CD1c-positive myeloid dendritic cell (primary cell): Measurements from ENCODE around the gene RRP36.

ENCODE experiments used
- DNase-seq: peaks from one replicate; pipeline ENCODE4 v3.0.0-alpha.2; 2016; ENCODE audit errors: extremely low spot score

Gene RRP36

GRCh38 chr6:43061861-43062260 lies 40.4 kb downstream of the RRP36 start:
- DNase-seq, result no peak

DNA sequence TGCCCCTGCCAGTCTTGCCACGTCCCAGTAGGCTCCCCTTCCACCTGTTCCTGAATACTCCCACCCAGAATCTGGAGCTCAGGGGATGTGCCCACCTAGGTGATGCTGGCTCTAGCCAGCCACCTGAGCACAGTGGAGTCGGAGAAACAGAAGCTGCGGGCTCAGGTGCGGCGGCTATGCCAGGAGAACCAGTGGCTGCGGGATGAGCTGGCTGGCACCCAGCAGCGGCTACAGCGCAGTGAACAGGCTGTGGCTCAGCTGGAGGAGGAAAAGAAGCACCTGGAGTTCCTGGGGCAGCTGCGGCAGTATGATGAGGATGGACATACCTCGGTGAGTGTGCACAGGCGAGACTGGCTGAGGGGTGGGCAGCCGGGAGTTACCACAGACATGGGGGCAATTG lies 41.4 kb downstream of the RRP36 start:
- no peak for DNase-seq

- peak; percentile 26 for DNase-seq
Observed at GRCh38 chr6:43070028-43070632, 48.7 kb downstream of the RRP36 start.

DNA sequence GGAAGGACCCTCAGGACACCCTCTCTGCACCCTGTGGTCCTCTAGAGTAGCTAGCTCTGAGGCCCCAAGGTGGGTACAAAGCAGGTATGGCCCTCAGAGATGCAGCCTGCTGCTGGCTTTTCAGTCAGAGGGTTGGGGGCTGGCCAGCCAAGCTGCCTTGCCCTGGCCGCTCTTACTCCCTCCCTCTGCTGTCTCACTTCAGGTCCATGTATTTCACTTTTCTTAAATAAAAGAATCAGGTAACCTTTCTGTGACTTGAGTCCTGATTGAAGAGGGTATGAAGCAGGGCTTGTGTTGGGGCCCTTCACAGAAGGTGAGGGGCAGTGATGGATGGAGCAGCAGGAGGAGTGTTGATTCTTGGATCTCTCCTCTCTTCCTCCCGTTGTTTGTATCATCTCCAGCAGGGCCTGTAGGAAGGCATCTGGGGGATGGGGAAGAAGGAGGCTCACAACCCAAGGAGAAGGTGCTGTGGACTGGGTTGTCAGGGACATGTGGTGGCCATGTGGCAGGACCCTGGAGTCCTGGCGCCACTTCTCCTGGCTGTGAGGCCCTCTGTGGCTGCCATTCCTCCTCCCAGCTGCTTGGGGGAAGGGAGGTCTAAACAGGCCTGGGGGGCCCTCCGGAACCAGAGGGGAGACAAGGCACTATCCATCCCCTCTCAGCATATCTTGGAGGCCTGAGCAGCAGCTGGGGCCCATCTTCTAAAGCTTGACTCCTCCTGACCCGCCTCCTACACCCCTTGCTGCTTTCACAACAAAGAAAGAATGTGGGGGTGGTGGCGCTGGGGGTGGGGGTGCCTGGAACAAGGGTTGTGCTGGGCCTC lies 53.6 kb downstream of the RRP36 start:
- no peak for DNase-seq

DNA sequence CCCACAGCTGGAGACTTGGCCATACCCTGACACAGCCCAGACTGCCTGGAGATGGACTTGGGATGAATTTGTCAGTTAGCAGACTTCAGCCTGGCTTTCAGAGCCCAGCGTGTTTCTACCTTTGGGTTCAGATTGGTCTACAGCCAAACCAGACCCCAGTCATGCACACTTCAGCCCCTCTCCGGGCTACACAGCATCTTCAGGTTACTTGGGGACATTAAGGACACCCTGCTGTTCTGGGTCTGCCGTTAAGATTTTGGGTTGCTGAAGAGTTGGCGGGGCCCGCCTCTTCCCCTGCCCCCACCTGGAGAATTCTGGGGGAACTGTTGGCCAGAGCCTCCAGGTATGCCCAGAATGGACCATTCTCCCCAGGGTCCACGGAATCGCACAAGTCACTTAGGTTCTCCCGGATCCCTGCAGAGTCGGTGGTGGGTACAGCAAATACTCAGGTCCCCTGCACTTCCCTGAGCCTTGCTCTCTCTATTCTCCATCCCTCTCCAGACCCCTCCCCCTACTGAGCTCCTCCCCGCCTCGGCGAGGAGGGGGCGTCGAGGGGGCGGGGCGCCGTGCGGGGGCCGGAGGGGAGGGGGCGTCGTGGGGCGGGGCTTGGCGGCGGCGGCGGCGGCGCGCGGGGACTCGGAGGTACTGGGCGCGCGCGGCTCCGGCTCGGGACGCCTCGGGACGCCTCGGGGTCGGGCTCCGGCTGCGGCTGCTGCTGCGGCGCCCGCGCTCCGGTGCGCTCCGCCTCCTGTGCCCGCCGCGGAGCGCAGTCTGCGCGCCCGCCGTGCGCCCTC lies 54.4 kb downstream of the RRP36 start, which contains the start of gene PTK7:
Gene PTK7 (plus strand): TSS at position 645 of the 794 bp plus-strand sequence. CDS start 175 bp downstream, outside the sequence.
- peak; percentile 14 for DNase-seq

- no peak for DNase-seq
Observed at GRCh38 chr6:43076464-43077332, 55.3 kb downstream of the RRP36 start.

GRCh38 chr6:43077333-43077809 lies 55.9 kb downstream of the RRP36 start:
- DNase-seq, result no peak

DNA sequence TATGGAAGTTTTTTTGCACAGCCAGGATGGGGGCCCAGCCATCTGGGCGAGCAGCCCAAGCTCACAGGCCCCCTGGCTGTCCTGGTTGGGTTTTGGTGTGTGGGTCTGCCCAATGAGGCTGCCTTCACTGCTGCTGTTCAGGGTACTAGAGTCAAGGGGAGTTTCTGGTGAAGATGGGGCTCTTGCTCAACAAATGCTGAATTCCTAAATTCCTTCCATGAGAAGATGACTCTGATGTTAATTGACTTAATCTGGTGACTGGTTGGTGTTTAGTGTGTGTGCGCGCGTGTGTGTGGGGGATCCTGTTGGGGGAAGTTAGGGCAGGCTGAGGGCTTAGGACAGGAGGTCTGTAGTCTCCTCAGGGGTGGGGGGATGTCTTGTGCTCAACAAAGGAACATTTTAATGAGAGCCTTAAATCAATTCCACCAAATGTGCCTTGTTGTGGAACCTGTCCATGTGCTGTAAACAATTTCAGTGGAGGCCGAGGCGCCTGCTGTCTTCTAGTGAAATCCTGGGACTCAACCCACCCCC lies 56.6 kb downstream of the RRP36 start:
- DNase-seq, result no peak

DNA sequence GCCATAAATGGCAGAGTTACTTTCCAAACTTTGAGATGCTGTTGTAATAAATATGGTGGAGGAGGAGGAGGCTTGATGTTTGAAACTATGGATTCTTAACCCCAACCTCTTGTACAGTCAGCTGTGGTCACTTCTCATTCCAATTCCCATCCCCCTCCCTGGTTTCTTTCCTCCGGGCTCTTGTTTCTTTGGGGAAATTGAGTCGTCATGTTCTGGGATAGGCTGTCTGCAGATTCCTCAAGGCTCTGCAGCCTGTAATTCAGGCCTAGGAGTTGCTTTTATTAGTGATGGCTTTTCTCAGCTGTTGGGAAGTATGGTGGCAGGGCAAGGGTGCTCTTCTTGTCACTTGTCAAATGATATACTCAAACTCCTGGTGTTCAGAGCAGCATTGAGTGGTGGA lies 57.3 kb downstream of the RRP36 start:
- no peak for DNase-seq
